Activated CD8-positive, alpha-beta T cell treated with anti-CD3 and anti-CD28 coated beads for 36 hours (primary cell): ENCODE measurements around the gene USP16. TPM values are rescaled to one million over a fixed set of nuclear protein-coding genes. Genes with fewer than 3 reads are reported as not detected.

Experiments
- ATAC-seq: fragments of 200-7000 bp; cut with Tn5 transposase; one replicate; pipeline ENCODE4 v1.10.0; 2021; ENCODE audit warnings: mild to moderate bottlenecking, moderate library complexity
- CTCF ChIA-PET: fragments of 350-600 bp; sonication (Branson Sonifier 250); formaldehyde crosslinking; loops from one replicate; lab custom pipeline; 2021; ENCODE audit warnings: antibody characterized with exemption; lab: Charles Lee
- POLR2A ChIA-PET: fragments of 350-600 bp; sonication (Branson Sonifier 250); formaldehyde crosslinking; loops from one replicate; lab custom pipeline; 2021; ENCODE audit warnings: antibody characterized with exemption; lab: Charles Lee
- DNase-seq: peaks from one replicate; pipeline ENCODE4 v3.0.0-alpha.2; 2020
- H3K27ac Mint-ChIP-seq: one replicate; pipeline ENCODE4 v1.8.0; 2021; ENCODE audit warnings: mild to moderate bottlenecking, mixed read lengths
- H3K27me3 Mint-ChIP-seq: one replicate; pipeline ENCODE4 v1.8.0; 2021; ENCODE audit warnings: mixed read lengths
- H3K36me3 Mint-ChIP-seq: one replicate; pipeline ENCODE4 v1.8.0; 2021; ENCODE audit warnings: low read depth, mixed read lengths
- H3K4me1 Mint-ChIP-seq: one replicate; pipeline ENCODE4 v1.8.0; 2021; ENCODE audit warnings: low read depth, mixed read lengths
- H3K4me3 Mint-ChIP-seq: one replicate; pipeline ENCODE4 v1.8.0; 2021; ENCODE audit warnings: mild to moderate bottlenecking, moderate library complexity, mixed read lengths
- H3K9me3 Mint-ChIP-seq: one replicate; pipeline ENCODE4 v1.8.0; 2021; ENCODE audit warnings: mixed read lengths
- CTCF ChIP-seq: fragments of 200-600 bp; IDR thresholded peaks from one replicate; pipeline ENCODE4 v1.8.0; 2022; ENCODE audit warnings: antibody characterized with exemption, mild to moderate bottlenecking
- intact Hi-C: fragments of 100-400 bp; cut with micrococcal nuclease; formaldehyde crosslinking; loops from one replicate; pipeline ENCODE4 v1.10.0; 2022
- total RNA-seq, 2 experiments: library from RNA; stranded (reverse); gene quantifications; one replicate each; pipeline ENCODE4 v1.2.3, GENCODE V29; 2021

The USP16 gene
- total RNA-seq, 2 experiments from 2014 or later: 39.9 TPM

GRCh38 chr21:29096218-29097015 lies 71.9 kb downstream of the USP16 start:
- no peak overlapping the region for H3K27ac Mint-ChIP-seq

GRCh38 chr21:29098156-29098555 lies 73.7 kb downstream of the USP16 start:
- ChIA-PET CTCF (interaction anchor here (1.0 to 1.3 kb wide), 2 partner anchors 10 to 11 kb away, joined by 3 to 4 read pairs; no protein-coding TSS in a partner anchor), POLR2A (interaction anchor here (0.8 kb wide), 1 partner anchor 12 kb away, joined by 3 read pairs; no protein-coding TSS in a partner anchor)
- H3K9me3 Mint-ChIP-seq: no peaks in the 10 kb centered on the region

More at GRCh38 chr21:29096218-29097015, 71.9 kb downstream of the USP16 start:
- Mint-ChIP-seq H3K4me1 (no peaks in the 10 kb centered on the region), H3K36me3 (peaks cover 2% of the 10 kb centered on the region), H3K4me3 (no peak overlapping the region), H3K9me3 (no peaks in the 10 kb centered on the region), H3K27me3 (no peaks in the 10 kb centered on the region)
- DNase-seq: no peak
- POLR2A ChIA-PET: no interaction called here
- intact Hi-C loops: no loop called here
- no peak for ATAC-seq
- no peak for TF ChIP-seq CTCF
- CTCF ChIA-PET: interaction anchor here (1.4 to 1.6 kb wide), 3 partner anchors 9 to 275 kb away, joined by 5 to 7 read pairs (median 5); no protein-coding TSS in a partner anchor

GRCh38 chr21:29102791-29103257 lies 78.4 kb downstream of the USP16 start:
- Mint-ChIP-seq H3K4me1 (no peaks in the 10 kb centered on the region), H3K4me3 (no peak overlapping the region), H3K27ac (no peak overlapping the region), H3K27me3 (no peaks in the 10 kb centered on the region), H3K36me3 (peaks cover 4% of the 10 kb centered on the region), H3K9me3 (no peaks in the 10 kb centered on the region)
- TF ChIP-seq CTCF: no peak
- DNase-seq (no peak), ATAC-seq (no peak)
- intact Hi-C loops: no loop called here
- POLR2A ChIA-PET: no interaction called here
- CTCF ChIA-PET: interaction anchor here (0.6 to 1.5 kb wide), 3 partner anchors 13 to 268 kb away, joined by 3 read pairs; no protein-coding TSS in a partner anchor

More at GRCh38 chr21:29098156-29098555, 73.7 kb downstream of the USP16 start:
- H3K27ac Mint-ChIP-seq: no peak overlapping the region
- ATAC-seq: no peak
- intact Hi-C loops: no loop called here
- H3K27me3 Mint-ChIP-seq: no peaks in the 10 kb centered on the region
- DNase-seq: no peak
- TF ChIP-seq CTCF: no peak
- H3K4me3 Mint-ChIP-seq: no peak overlapping the region
- no peaks in the 10 kb centered on the region for H3K4me1 Mint-ChIP-seq
- H3K36me3 Mint-ChIP-seq: peaks cover 4% of the 10 kb centered on the region

Other genes with a start within 250 kb of the USP16 start
- 10 to 100 TPM; 26.7 to 28.0 TPM for gene LTN1, start 31.8 kb upstream of the USP16 start, total RNA-seq
- gene RWDD2B, start 5.3 kb upstream of the USP16 start, total RNA-seq: 10 to 100 TPM; 14.7 to 14.9 TPM
- gene CCT8, start 49.0 kb downstream of the USP16 start, total RNA-seq: 100 to 1,000 TPM; 474 to 489 TPM
- gene MAP3K7CL, start 106.0 kb downstream of the USP16 start, total RNA-seq: 1 to 10 TPM; 3.2 to 4.7 TPM